ENCODE data around the gene ZNF710.
"Not testable (repeated sequence)": the region's sequence is repeated elsewhere in the genome, so short reads cannot be mapped to it uniquely, and the experiment has no call there.

The ZNF710 gene

DNA sequence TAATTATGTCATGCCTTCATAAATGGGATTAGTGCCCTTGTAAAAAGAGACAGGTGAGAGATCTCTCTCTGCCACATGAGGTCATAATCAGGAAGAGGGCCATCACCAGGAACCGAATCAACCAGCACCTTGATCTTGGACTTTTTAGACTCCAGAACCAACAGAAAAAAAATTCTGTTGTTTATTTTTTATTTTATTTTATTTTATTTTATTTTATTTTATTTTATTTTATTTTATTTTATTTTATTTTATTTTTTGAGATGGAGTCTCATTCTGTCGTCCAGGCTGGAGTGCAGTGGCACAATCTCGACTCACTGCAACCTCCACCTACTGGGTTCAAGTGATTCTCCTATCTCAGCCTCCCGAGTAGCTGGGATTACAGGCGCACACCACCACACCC lies 106.9 kb downstream of the ZNF710 start:
- not testable (repeated sequence) for DNase-seq

GRCh38 chr15:90109163-90109751 lies 108.1 kb downstream of the ZNF710 start:
- not testable (repeated sequence) for DNase-seq

DNA sequence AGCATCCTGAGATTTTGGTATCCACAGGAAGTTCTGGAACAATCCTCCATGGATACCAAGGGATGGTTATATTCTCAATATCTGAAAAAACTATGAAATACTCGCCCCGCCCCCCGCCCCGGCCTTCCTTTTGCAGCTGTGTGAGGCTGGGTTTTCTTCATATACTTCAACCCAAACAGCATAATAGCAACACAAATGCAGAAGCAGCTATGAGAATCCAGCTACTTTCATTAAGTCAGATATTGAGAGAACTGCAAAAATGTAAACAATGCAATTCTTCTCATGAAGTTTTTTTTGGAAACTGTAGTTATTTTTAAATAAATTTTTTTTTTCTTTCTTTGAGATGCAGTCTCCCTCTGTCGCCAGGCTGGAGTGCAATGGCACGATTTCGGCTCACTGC lies 112.0 kb downstream of the ZNF710 start:
- DNase-seq, result no peak

GRCh38 chr15:90114451-90114901 lies 113.4 kb downstream of the ZNF710 start:
- no peak for DNase-seq

GRCh38 chr15:90115783-90116182 lies 114.7 kb downstream of the ZNF710 start:
- DNase-seq, result no peak

GRCh38 chr15:90119367-90119766 lies 118.2 kb downstream of the ZNF710 start:
- no peak for DNase-seq

- DNase-seq, result no peak
These were observed 120.0 kb downstream of the ZNF710 start for GRCh38 chr15:90121086-90121485.

DNA sequence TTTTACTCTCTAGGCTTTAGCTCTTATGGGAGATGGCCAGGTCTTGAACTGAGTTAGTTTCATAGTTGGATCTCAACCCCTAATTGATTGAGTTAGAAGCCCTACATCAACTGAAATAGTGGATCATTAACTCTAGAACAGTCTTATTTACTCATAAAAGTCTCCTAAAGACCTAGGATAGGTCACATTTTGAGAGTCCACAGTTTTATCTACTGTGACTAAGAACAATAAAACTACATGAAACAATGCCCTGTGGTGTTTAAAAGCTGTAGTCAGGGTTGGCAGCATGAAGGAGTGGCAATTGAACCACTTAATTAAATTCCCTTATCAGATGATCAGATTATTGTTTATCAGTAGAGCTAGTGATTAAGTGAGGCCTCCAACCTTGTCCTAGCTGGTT lies 123.4 kb downstream of the ZNF710 start:
- no peak for DNase-seq

- no peak for DNase-seq
These were observed 124.9 kb downstream of the ZNF710 start for GRCh38 chr15:90126022-90126421.

DNA sequence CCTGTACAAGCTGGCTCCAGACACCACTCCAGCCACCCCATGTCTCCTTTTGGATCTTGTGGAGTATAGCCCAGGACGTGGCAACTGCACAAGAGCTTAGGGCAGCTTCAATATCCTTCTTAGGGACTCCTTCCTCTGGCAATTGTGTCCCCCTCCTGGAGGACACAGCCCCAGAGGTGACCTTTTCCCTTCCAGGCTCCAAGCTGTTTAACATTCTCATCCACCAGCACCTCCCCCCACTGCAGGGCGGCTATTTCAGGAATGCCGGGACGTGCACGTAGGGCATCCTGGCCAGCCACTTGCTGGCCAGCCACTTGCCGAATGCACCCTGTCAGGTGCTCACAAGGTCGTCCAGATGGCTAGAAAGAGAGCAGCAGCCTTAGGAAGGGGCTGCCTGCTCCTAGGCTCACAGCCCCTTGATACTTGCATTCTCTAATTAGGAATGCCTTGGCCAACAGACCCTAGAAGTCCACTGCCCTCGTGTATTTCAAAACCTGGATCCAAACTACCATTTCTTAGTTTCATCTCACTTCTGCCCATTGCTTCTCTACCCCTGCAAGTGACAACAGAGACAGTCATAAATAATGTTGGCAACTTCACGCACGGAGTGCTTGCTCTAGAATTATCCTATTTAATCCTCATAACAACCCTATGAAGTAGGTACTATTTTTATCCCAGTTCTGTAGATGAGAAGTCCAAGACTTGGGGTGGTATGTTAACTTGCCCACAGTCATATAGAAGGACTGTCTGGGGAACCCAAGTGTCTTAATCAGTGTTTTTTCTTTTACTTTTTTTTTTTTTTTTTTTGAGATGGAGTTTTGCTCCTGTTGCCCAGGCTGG lies 125.7 kb downstream of the ZNF710 start:
- DNase-seq, result no peak

- no peak for DNase-seq
These were observed 129.2 kb downstream of the ZNF710 start for GRCh38 chr15:90130291-90130690.

All from stimulated activated naive CD4-positive, alpha-beta T cell treated with Interleukin-2 at 50 U/mL for 16 hours (primary cell).